ENCODE results near the gene RGS11. TPM values are rescaled to one million over a fixed set of nuclear protein-coding genes. Genes with fewer than 3 reads are reported as not detected.

RGS11 gene
- polyA plus RNA-seq, 1 donor from 2014 or later, result 3.5 TPM

GRCh38 chr16:253833-254232 is 21.9 kb downstream of the RGS11 start:
- H3K9ac ChIP-seq (ENCODE audit: low read length), result no peak overlapping the region
- no peak overlapping the region for H3K27ac ChIP-seq (ENCODE audit: low read length)
- H4K20me1 ChIP-seq (ENCODE audit: insufficient read depth), result no peaks in the 10 kb centered on the region
- H3K79me2 ChIP-seq (replicated peaks; ENCODE audit: insufficient read depth, low read length), result no peaks in the 10 kb centered on the region
- no peaks in the 10 kb centered on the region for H3K36me3 ChIP-seq (ENCODE audit: insufficient read depth, low read length)
- no peaks in the 10 kb centered on the region for H3F3A ChIP-seq (ENCODE audit: insufficient read depth, low read length, poor library complexity, severe bottlenecking)
- TF ChIP-seq CTCF (IDR thresholded peaks at IDR 0.05; ENCODE audit: poor library complexity, severe bottlenecking) (no peak), EP300 (conservative IDR thresholded peaks at IDR 0.05; ENCODE audit: poor library complexity, severe bottlenecking) (no peak), RAD21 (conservative IDR thresholded peaks at IDR 0.05) (no peak)
- H2AFZ ChIP-seq (ENCODE audit: low read depth, low read length), result no peak overlapping the region
- no peak overlapping the region for H3K4me3 ChIP-seq (ENCODE audit: low read length)
- H3K9me3 ChIP-seq (ENCODE audit: low read length), result no peaks in the 10 kb centered on the region
- no peaks in the 10 kb centered on the region for H3K9me2 ChIP-seq (ENCODE audit: insufficient read depth, low read length)
- no peak overlapping the region for H3K4me2 ChIP-seq (ENCODE audit: low read length)
- H3K27me3 ChIP-seq (ENCODE audit: insufficient read depth, low read depth, low read length), result no peaks in the 10 kb centered on the region

GRCh38 chr16:252366-253337 is 23.1 kb downstream of the RGS11 start:
- no peaks in the 10 kb centered on the region for H3F3A ChIP-seq (ENCODE audit: insufficient read depth, low read length, poor library complexity, severe bottlenecking)
- no peak overlapping the region for H3K9ac ChIP-seq (ENCODE audit: low read length)
- H3K4me2 ChIP-seq (ENCODE audit: low read length), result no peak overlapping the region
- no peak overlapping the region for H2AFZ ChIP-seq (ENCODE audit: low read depth, low read length)
- TF ChIP-seq EZH2 (IDR thresholded peaks at IDR 0.05; ENCODE audit: borderline replicate concordance, insufficient read depth, low read length, poor library complexity, severe bottlenecking), result no peak
- TF ChIP-seq MXI1 (conservative IDR thresholded peaks at IDR 0.05; ENCODE audit: poor library complexity, severe bottlenecking), result no peak
- TF ChIP-seq CTCF (IDR thresholded peaks at IDR 0.05; ENCODE audit: poor library complexity, severe bottlenecking), result no peak
- no peak for TF ChIP-seq REST (IDR thresholded peaks at IDR 0.05; ENCODE audit: borderline replicate concordance)
- TF ChIP-seq TAF1 (IDR thresholded peaks at IDR 0.05; ENCODE audit: low read depth), result no peak
- TF ChIP-seq EP300 (conservative IDR thresholded peaks at IDR 0.05; ENCODE audit: poor library complexity, severe bottlenecking), result no peak
- no peak for TF ChIP-seq RAD21 (conservative IDR thresholded peaks at IDR 0.05)
- no peak for TF ChIP-seq SMC3 (conservative IDR thresholded peaks at IDR 0.05; ENCODE audit: poor library complexity)
- TF ChIP-seq POLR2AphosphoS5 (IDR thresholded peaks at IDR 0.05), result no peak
- no peaks in the 10 kb centered on the region for H3K9me3 ChIP-seq (ENCODE audit: low read length)
- H3K27me3 ChIP-seq (ENCODE audit: insufficient read depth, low read depth, low read length), result no peaks in the 10 kb centered on the region
- H4K20me1 ChIP-seq (ENCODE audit: insufficient read depth), result no peaks in the 10 kb centered on the region
- H3K9me2 ChIP-seq (ENCODE audit: insufficient read depth, low read length), result no peaks in the 10 kb centered on the region
- H3K4me3 ChIP-seq (ENCODE audit: low read length), result no peak overlapping the region
- H3K36me3 ChIP-seq (ENCODE audit: insufficient read depth, low read length), result no peaks in the 10 kb centered on the region
- no peaks in the 10 kb centered on the region for H3K79me2 ChIP-seq (replicated peaks; ENCODE audit: insufficient read depth, low read length)
- H3K27ac ChIP-seq (ENCODE audit: low read length), result no peak overlapping the region

All from neural cell (in vitro differentiated cells).